Endothelial cell of umbilical vein (primary cell): ENCODE data around the gene VMP1. TPM values are rescaled to one million over a fixed set of nuclear protein-coding genes. Genes with fewer than 3 reads are reported as not detected.

ENCODE experiments used
- BruUV-seq: library from RNA; stranded (reverse); fragments of 400-500 nt; replicated peaks from 2 replicates; lab custom pipeline; 2021; lab: Mats Ljungman, UMichigan
- CTCF ChIA-PET: fragments of 300-600, 350-600 bp; sonication (Branson Sonifier 250); formaldehyde crosslinking; loops from one replicate; lab custom pipeline; 2021; ENCODE audit warnings: antibody characterized with exemption, inconsistent platforms; lab: Charles Lee
- POLR2A ChIA-PET: fragments of 300-600, 350-600 bp; sonication (Branson Sonifier 250); formaldehyde crosslinking; loops from one replicate; lab custom pipeline; 2021; ENCODE audit warnings: antibody characterized with exemption, inconsistent platforms; lab: Charles Lee
- DNase-seq: peaks from one replicate; pipeline ENCODE4 v3.0.0-alpha.2; 2011; ENCODE audit warnings: low read depth, low spot score
- FAIRE-seq: peaks from 2 replicates; lab custom pipeline; 2011; peaks lifted over from hg19 to GRCh38; lab: Jason Lieb, UNC
- H2AFZ ChIP-seq: 2 replicates; pipeline ENCODE4 v1.6.0; 2012; ENCODE audit warnings: low read depth, low read length, control low read depth, inconsistent platforms
- H3K27ac ChIP-seq: 2 replicates; pipeline ENCODE4 v1.5.1; 2011; ENCODE audit warnings: low read depth, mild to moderate bottlenecking, control low read depth, low read length, moderate library complexity; ENCODE audit not compliant: insufficient read depth
- H3K27me3 ChIP-seq, 2 experiments: 2 replicates each; pipeline versions ENCODE4 v1.6.0 to v1.6.1; 2011; ENCODE audit warnings: low read length in 2 of 2, mixed read lengths in 1 of 2; ENCODE audit not compliant: control insufficient read depth in 2 of 2, insufficient read depth in 2 of 2
- H3K36me3 ChIP-seq, 2 experiments: 2 replicates in 1 of 2; 3 replicates in 1 of 2; pipeline ENCODE4 v1.5.1; 2011; ENCODE audit warnings: low read length in 2 of 2, mild to moderate bottlenecking in 1 of 2, moderate library complexity in 1 of 2; ENCODE audit not compliant: control insufficient read depth in 2 of 2, insufficient read depth in 2 of 2; ENCODE audit errors: extremely low read depth in 1 of 2
- H3K4me1 ChIP-seq: 3 replicates; pipeline ENCODE4 v1.5.1; 2011; ENCODE audit warnings: mild to moderate bottlenecking, low read length; ENCODE audit not compliant: control insufficient read depth, insufficient read depth; ENCODE audit errors: extremely low read depth
- H3K4me2 ChIP-seq: 2 replicates; pipeline ENCODE4 v1.6.1; 2011; ENCODE audit warnings: low read length, control low read depth, mixed read lengths; ENCODE audit not compliant: insufficient read depth
- H3K4me3 ChIP-seq, 3 experiments: fragments of 200-600 bp in 1 of 3; sonication (generic), shearing (Covaris generic) in 1 of 3; replicated peaks in 1 of 3; 2 replicates each; pipeline ENCODE4 v1.5.1; 2011 to 2016; ENCODE audit warnings: control low read depth in 3 of 3, low read length in 3 of 3, mild to moderate bottlenecking in 2 of 3, inconsistent platforms in 1 of 3, low read depth in 1 of 3, moderate library complexity in 1 of 3; ENCODE audit not compliant: insufficient read depth in 1 of 3
- H3K79me2 ChIP-seq: 2 replicates; pipeline ENCODE4 v1.6.0; 2012; ENCODE audit warnings: low read length, inconsistent platforms; ENCODE audit not compliant: control insufficient read depth, insufficient read depth
- H3K9ac ChIP-seq: replicated peaks from 2 replicates; pipeline ENCODE3; 2011; ENCODE audit warnings: low read length, control low read depth; ENCODE audit not compliant: insufficient read depth; ENCODE audit errors: extremely low read depth
- H3K9me1 ChIP-seq: replicated peaks from 3 replicates; pipeline ENCODE4 v1.6.0; 2011; ENCODE audit warnings: mild to moderate bottlenecking, low read length; ENCODE audit not compliant: control insufficient read depth, insufficient read depth; ENCODE audit errors: extremely low read depth
- H3K9me3 ChIP-seq: replicated peaks from 2 replicates; pipeline ENCODE4 v1.5.1; 2012; ENCODE audit warnings: low read length, inconsistent platforms; ENCODE audit not compliant: control insufficient read depth, insufficient read depth
- H4K20me1 ChIP-seq: replicated peaks from 2 replicates; pipeline ENCODE3; 2011; ENCODE audit warnings: mild to moderate bottlenecking, low read length; ENCODE audit not compliant: control insufficient read depth, insufficient read depth; ENCODE audit errors: extremely low read depth
- FOS ChIP-seq: IDR thresholded peaks from 2 replicates; pipeline ENCODE4 v1.6.1; 2011; ENCODE audit warnings: mild to moderate bottlenecking, low read length, moderate library complexity, borderline replicate concordance; ENCODE audit not compliant: insufficient read depth
- GATA2 ChIP-seq: IDR thresholded peaks from 2 replicates; pipeline ENCODE4 v1.7.0; 2011; ENCODE audit warnings: low read depth, mild to moderate bottlenecking, moderate library complexity, mixed read lengths, low read length; ENCODE audit not compliant: insufficient read length, insufficient read depth
- POLR2A ChIP-seq: IDR thresholded peaks from 2 replicates; pipeline ENCODE4 v1.6.1; 2012; ENCODE audit warnings: low read depth, mild to moderate bottlenecking, control low read depth, low read length
- POLR2AphosphoS5 ChIP-seq: IDR thresholded peaks from 2 replicates; pipeline ENCODE4 v1.6.1; 2012; ENCODE audit warnings: low read depth, mild to moderate bottlenecking, control low read depth, low read length, moderate library complexity; ENCODE audit not compliant: insufficient read depth
- dilution Hi-C: fragments of 300-500 bp; cut with MboI; formaldehyde crosslinking; loops from one replicate; pipeline ENCODE4 v1.15.0; 2019; ENCODE audit warnings: low sequenced_read_pairs; ENCODE audit not compliant: extremely low pct_ligation_motif_present
- intact Hi-C: fragments of 100-400 bp; cut with micrococcal nuclease; formaldehyde crosslinking; loops from one replicate; pipeline ENCODE4 v1.10.0; 2022
- polyA plus RNA-seq, 4 experiments: library from polyadenylated mRNA; depleted of rRNA in 3 of 4; stranded (reverse) in 3 of 4; unstranded in 1 of 4; fragments of >200 nt; gene quantifications; 2 replicates each; pipeline versions ENCODE4 v1.2.1 to v1.2.3, GENCODE V29; 2011 to 2012; ENCODE audit warnings: missing spikeins in 1 of 4
- total RNA-seq: library from RNA; stranded (reverse); gene quantifications from 2 replicates; pipeline ENCODE4 v1.2.3, GENCODE V29; 2021

Gene VMP1
- total and polyA plus RNA-seq, 2 donors (not counting 3 experiments of a cell fraction or from before 2014, with no cell fraction given), result 138 to 270 TPM

DNA sequence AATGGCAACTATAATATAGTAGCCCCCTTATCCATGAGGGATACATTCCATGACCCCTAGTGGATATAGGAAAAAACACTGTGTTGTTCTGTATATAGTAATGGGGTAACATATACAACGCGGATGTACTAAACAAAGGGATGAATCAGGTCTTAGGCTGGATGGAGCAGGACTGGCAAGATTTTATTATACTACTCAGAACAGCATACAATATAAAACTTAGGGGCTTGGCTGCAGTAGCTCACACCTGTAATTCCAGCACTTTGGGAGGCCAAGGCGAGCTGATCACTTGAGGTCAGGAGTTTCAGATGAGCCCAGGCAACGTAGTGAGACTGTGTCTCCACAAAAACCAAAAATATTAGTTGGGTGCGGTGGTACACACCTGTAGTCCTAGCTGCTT lies 26.8 kb downstream of the VMP1 start:
- POLR2A ChIA-PET, result interaction anchor here (0.6 kb wide), 1 partner anchor 168 kb away, joined by 10 read pairs; no protein-coding TSS in a partner anchor

DNA sequence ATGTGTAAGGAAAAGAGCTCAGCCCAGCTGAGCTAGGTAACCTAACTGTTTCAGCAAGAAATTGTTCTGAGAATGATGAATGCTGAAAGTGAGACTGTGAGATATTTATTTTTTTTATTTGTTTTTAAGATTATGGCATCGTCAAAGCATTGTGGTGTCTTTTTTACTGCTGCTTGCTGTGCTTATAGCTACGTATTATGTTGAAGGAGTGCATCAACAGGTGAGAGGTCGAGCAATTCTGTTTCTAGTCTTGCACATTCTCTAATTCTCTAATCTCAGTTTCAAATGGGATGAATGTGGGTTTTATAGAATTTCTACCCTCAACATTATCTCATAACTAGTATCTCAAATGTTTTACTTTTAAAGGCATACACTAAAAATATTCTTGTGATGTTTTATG lies 29.9 kb downstream of the VMP1 start:
- DNase-seq (no peak), FAIRE-seq (no peak)
- H3K9me1 ChIP-seq, result no peaks in the 10 kb centered on the region
- intact Hi-C loops (no loop called here), dilution Hi-C loops (no loop called here)
- TF ChIP-seq POLR2A (no peak), FOS (no peak)
- H3K4me1 ChIP-seq, result no peaks in the 10 kb centered on the region
- no peak overlapping the region for H3K27ac ChIP-seq
- no peak overlapping the region for H2AFZ ChIP-seq
- no peaks in the 10 kb centered on the region for H3K9me3 ChIP-seq
- no peak overlapping the region for H3K4me2 ChIP-seq
- CTCF ChIA-PET, result interaction anchor here (2.3 kb wide), 1 partner anchor 122 kb away, joined by 11 read pairs; no protein-coding TSS in a partner anchor
- no peaks in the 10 kb centered on the region for H3K27me3 ChIP-seq
- no peak overlapping the region for H3K4me3 ChIP-seq
- BruUV-seq, result no TSS peak
- no peaks in the 10 kb centered on the region for H3K36me3 ChIP-seq
- H4K20me1 ChIP-seq, result no peaks in the 10 kb centered on the region
- POLR2A ChIA-PET, result no interaction called here
- H3K79me2 ChIP-seq, result no peaks in the 10 kb centered on the region
- H3K9ac ChIP-seq, result no peak overlapping the region

More for the DNA sequence above, 26.8 kb downstream of the VMP1 start:
- no peaks in the 10 kb centered on the region for H3K9me1 ChIP-seq
- TF ChIP-seq POLR2AphosphoS5 (no peak), GATA2 (no peak)
- no peaks in the 10 kb centered on the region for H4K20me1 ChIP-seq
- H3K9ac ChIP-seq, result no peak overlapping the region
- no peaks in the 10 kb centered on the region for H3K27me3 ChIP-seq
- intact Hi-C loops, result no loop called here
- no peaks in the 10 kb centered on the region for H3K9me3 ChIP-seq
- peaks cover 4% of the 10 kb centered on the region for H3K4me1 ChIP-seq
- H3K36me3 ChIP-seq, result no peaks in the 10 kb centered on the region
- no TSS peak for BruUV-seq
- no peak overlapping the region for H3K4me2 ChIP-seq
- peaks cover 15% of the 10 kb centered on the region for H3K79me2 ChIP-seq
- no peak overlapping the region for H2AFZ ChIP-seq
- no peak overlapping the region for H3K4me3 ChIP-seq
- FAIRE-seq (no peak), DNase-seq (no peak)
- dilution Hi-C loops, result no loop called here
- CTCF ChIA-PET, result interaction anchor here (0.7 to 3.0 kb wide), 3 partner anchors 11 to 180 kb away, joined by 3 to 12 read pairs (median 3); no protein-coding TSS in a partner anchor
- H3K27ac ChIP-seq, result no peak overlapping the region
